HT-29 (cell line): ENCODE measurements around the gene C3. TPM values are rescaled to one million over a fixed set of nuclear protein-coding genes. Genes with fewer than 3 reads are reported as not detected.
"Not testable (repeated sequence)": the region's sequence is repeated elsewhere in the genome, so short reads cannot be mapped to it uniquely, and the experiment has no call there.

Experiments
- DNase-seq: peaks from one replicate; pipeline ENCODE4 v3.0.0-alpha.2; 2015; ENCODE audit warnings: low spot score
- total RNA-seq: library from RNA; depleted of rRNA; stranded (reverse); fragments of >200 nt; shearing (Covaris generic); gene quantifications from 2 replicates; pipeline ENCODE4 v1.2.3, GENCODE V29; 2014

C3 gene
- total RNA-seq, 1 experiment from 2014 or later = 0.64 TPM

DNA sequence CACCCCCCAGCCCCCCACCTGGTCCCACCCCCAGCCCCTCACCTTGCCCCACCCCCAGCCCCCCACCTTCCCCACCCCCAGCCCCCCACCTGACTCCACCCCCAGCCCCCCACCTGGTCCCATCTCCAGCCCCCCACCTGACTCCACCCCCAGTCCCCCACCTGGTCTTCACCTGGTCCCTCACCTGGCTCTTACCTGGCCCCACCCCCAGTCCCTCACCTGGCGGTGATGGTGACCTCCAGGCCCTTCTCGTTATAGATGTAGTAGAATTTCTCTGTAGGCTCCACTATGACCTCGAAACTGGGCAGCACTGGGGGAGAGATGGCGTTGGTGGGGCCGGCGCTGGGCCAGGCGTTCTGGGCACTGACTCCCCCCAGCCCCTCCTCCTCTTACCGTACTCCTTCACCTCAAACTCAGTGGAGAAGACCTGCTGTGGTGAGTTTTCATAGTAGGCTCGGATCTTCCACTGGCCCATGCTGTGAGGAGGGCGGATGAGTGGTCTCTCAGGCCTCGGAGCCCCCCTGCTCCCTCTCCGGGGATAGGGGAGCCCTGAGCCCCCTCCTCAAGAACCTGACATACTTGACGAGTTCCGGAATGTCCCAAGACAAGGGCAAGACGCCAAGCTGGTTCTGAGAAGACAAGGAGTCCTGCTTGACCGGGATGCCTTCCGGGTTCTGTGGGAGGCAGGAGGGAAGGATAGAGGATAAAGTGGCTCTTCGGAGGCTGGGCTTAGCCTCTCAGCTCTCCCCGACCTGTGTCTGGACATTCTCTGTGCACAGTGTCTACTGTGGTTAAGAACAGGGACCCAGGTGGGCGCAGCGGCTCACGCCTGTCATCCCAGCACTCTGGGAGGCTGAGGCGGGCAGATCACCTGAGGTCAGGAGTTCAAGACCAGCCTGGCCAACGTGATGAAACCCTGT is 6.4 kb downstream of the C3 start:
- DNase-seq = no peak

DNA sequence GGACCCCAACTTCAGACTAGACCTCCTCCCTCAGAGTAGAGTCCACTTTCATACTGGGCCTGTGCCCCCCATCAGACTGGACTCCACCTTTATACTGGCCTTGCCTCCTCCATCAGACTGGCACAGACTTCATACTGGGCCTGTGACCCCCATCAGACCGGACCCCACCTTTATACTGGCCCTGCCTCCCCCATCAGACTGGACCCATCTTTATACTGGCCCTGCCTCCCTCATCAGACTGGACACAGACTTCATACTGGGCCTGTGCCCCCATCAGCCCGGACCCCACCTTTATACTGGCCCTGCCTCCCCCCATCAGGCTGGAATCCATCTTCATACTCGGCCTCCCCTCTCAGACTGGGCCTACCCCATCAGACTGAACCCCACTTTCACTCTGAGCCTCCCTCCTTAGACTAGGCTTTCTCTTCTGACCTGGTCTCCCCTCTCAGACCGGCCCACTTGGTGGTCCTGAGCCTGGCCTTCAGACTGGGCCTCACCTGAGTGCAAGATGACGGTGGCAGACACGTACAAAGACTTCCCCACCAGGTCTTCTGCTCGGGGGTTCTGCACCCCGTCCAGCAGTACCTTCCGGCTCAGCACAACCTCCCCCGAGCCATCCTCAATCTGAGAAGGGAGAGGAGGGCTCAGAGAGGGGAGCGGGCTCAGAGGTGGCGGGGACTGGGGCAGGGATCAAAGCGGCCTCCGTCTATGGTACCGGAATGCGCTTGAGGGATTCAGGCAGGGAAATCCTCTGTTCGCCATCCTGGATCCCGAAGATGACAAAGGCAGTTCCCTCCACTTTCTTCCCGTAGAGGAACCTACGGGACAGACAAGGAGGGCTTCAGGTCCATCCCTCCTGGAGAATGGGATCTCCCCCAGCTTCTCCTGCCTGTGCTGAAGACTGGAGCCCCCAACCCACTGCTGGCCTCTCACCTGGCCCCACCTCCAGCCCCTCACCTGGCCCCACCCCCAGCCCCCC is 7.5 kb downstream of the C3 start:
- DNase-seq = no peak

DNA sequence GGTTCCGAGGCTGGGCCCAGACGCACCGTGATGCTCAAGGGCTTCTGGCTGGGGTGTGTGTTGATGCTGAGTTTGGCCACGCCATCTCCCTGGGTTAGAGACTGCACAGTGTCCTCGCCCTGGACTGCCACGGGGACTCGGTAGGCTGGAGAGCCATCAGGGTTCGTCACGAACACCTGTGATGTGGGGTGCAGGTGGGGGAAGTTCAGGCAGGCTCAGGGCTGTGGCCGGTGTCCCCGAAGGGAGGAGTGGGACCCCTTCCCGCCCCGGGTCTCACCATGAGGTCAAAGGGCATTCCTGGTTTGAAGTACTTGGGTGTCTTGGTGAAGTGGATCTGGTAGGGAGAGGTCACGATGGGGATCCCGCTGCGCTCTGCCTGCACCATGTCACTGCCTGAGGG is 8.2 kb downstream of the C3 start:
- DNase-seq = no peak

DNA sequence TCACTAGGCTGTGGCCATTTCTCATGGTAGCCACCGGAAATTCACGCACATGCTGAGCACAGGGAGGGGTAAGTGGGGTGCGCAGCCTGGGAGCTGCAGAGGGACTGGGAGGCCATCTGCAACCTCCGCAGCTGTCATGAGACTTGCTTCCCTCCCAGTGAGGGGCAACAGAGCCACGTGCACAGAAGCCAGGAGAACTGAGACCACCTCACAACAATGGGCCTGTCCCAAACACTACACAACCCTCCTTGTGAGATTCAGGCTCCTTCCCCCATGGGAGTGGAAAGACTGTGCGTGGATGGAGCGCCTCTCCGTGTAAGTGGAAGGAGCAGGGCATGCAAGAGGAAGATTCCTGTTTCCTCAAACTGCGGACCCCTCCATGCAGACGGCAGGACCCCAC is 8.8 kb downstream of the C3 start:
- DNase-seq = no peak

DNA sequence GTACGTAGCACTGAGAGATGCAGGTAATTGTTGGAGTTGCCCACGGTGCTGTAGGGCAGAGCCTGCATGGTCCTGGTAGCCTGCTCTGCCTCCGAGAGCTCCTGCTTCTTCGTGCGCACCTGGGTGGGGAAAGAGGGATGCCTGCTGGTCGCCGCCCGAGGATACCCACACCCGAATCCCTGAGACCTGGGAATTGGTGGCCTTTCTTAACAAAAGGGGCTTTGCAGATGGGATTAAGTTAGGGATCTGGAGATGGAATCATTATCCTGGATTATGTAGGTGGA is 9.4 kb downstream of the C3 start:
- DNase-seq = no peak

DNA sequence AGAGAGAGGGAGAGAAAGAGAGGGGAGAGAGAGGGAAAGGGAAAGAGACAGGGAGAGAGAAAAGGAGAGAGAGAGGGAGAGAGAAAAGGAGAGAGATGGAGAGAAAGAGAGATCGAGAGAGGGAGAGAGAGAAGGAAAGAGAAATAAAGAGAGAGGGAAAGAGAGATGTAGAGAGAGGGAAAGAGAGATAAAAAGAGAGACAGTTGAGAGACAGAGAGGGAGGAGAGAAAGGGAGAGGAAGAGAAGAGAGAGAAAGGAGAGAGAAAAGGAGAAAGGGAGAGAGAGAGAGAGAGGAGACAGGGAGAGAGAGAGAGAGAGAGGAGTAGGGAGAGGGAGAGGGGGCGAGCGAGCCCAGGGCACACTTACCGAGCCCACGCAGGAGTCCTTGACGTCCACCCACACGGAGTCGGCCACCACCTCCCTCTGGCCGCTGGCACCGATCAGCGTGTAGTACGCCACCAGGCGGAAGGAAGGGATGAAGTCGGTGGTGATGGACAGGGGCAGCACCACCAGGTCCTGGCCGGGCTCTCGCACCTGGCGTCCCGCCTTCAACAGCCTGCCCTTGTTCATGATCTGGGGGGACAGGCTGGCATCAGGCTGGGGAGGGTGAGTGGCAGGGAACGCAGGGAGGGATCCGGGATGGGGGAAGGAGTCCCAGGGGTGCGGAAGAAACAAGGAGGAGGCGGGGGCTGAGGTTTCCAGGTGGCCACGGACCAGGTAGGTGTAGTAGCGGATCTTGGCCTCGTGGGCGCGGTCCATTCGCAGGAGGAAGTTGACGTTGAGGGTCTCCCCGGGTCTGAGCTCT is 10.0 kb downstream of the C3 start:
- no peak for DNase-seq

DNA sequence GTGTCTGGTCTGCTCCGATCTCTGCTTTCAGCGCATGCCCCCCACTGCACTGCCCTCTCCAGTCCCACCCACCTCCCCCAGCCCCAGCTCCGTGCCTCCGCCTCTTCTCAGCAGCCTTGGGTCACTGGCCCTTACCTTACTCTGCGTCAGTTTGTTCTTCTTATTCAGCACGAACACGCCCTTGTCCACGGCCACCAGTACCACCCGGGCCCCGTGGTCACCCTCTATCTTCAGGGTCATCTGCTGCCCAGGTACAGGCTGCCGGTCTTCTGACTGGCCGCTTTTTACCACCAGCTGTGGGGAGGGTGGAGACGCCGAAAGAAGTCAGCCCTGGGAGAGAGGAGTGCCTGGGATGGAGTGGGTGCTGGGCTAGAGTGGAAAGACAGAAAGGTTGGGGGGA is 10.9 kb downstream of the C3 start:
- no peak for DNase-seq

DNA sequence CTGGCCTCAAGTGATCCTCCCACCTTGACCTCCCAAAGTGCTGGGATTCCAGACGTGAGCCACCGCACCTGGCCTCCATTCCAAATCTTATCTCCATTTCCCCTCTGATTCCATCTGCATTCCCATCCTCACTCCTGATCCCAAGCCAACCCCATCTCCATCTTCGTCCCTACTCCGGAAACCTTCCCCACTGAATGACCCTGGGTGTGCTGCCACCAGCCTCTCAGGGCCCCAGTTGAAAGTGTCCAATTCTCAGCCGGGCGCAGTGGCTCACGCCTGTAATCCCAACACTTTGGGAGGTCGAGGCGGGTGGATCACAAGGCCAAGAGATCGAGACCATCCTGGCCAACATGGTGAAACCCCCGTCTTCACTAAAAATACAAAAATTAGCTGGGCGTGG is 11.5 kb downstream of the C3 start:
- DNase-seq = not testable (repeated sequence)

DNA sequence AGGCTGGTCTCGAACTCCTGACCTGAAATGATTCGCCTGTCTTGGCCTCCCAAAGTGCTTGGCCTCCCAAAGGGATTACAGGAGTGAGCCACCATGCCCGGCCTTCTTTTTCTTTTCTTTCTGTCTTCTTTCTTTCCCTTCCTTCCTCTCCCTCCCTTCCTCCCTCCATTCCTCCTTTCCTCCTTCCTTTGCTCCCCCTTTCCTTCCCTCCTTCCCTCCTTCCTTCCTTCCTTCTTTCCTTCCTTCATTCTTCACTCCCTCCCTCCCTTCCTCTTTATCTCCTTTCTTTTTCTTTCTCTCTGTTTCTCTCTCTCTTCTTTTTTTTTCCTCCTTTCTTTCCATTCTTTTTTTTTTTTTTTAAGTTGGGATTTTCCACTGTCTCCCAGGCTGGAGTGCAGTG is 12.1 kb downstream of the C3 start:
- no peak for DNase-seq

DNA sequence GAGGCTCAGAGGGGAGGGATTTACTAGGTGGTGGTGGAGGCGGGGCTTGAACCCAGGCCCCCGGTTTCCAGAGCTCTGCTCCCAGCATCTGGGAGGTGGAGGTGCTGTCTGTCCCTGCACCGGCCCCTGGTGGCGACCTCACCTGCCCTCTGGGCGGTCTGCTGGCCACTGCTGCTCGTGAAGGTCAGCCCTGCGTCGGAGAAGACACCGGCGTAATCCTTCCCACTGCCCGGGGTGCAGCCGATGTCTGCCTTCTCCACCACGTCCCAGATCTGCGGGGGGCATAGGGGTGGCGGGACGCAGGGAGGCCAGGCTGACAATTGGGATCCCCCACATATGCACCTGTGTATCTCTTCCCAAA is 12.8 kb downstream of the C3 start:
- DNase-seq = no peak

DNA sequence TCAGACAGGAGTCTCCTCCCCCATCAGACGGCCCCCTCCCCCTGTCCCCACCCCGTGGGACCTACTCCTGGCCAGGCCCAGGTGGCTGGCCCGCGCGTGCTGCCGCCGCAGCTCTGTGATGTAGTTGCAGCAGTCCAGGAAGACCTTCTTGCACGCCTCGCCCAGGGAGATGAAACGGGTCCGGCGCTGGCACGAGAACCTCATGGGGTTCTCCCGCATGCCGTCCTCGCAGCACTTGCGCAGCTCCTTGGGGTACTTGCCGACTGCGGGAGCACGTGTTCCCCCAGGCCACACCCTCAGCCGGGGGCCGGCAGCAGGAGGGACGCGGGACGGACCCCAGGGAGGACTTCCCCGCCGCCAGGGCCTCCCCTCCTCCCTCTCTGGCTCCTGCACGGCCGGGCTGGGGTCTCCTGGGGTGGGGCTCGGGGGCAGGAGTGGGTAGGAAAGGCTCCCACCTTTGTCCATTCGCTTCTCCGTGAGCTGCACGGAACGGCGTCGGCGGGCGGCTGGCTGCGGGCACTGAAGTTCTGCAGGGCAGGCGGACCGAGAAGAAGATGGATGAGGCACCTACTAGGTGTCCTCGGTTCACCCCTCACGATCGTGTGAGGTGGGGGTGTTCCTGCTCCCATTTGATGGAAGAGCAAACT is 13.3 kb downstream of the C3 start:
- no peak for DNase-seq

DNA sequence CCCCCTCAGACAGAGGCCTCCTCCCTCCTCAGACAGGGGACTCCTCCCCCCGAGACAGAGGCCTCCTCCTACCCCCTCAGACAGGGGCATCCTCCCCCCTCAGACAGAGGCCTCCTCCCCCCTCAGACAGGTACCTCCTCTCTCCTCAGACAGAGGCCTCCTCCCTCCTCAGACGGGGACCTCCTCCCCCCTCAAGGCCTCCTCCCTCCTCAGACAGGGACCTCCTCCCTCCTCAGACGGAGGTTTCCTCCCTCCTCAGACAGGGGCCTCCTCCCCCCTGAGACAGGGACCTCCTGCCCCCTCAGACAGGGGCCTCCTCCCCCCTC is 13.9 kb downstream of the C3 start:
- DNase-seq = no peak

DNA sequence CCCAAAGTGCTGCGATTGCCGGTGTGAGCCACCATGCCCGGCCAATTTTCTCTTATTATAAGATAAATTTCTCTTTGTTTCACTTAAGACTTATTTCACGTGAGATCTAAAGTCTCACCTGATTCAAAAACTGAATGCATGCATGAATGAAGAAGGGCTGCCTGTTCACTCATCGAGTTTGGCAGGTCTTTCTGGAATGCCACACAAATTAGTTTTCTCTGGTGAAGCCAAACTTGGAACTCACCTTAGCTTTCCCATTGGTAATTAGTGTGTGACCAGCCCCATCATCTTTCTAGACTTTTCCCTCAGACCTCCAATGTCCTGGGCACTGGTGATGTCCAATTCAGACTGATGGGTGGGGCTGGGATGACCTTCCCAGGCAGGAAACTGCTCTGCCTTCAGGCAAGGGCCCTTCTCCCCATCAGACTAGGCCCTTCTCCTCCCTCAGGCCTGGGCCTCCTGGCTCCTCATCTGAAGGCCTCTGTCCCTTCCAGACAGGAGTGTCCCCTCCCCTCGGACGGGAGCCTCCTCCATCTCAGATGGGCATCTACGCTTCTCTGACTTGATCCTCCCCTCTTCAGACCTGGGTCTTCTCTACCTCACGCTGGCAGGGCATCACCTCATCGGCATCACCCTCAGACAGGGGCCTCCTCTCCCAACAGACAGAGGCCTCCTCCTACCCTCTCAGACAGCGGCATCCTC is 14.4 kb downstream of the C3 start:
- no peak for DNase-seq

DNA sequence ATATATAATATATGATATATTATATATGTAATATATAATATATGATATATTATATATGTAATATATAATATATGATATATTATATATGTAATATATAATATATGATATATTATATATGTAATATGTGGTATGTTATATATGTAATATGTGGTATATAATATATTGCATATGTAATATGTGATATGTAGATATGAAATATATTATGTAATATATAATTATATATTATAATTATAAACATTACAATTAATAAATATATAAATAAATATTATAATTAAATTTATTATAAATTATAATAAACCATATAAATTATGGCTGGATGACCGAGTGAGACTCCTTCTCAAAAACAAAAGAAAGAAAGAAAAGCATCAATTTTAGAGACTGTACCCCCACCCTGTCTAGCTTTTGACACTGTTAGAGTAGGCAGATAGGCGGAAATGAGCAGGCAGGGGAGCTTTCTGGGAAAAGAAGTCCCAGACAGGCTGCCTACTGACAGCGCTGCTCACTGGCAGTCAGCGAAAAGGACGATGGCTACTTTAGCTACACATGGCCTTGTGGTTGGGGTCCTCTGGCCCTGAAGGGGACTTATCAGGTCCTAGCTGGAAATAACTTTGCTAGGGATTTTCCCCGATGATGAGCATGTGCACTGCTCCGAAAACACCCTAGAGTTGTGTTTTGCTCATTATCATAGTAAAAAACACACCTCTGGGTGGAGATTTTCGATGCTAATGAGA is 19.7 kb downstream of the C3 start:
- no peak for DNase-seq

DNA sequence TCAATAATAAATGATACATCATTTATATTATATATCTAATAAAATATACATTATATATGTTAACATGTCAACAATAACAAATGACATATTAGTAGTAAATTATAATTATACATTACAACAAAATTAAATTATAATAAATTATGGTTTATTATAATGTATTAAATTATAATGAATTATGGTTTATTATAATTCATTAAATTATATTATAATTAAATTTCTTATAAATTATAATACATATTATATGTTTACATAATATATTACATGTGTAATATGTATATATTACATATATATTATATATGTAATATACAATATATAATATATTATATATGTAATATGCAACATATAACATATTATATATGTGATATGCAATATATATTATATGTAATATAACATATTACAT is 20.5 kb downstream of the C3 start:
- no peak for DNase-seq

DNA sequence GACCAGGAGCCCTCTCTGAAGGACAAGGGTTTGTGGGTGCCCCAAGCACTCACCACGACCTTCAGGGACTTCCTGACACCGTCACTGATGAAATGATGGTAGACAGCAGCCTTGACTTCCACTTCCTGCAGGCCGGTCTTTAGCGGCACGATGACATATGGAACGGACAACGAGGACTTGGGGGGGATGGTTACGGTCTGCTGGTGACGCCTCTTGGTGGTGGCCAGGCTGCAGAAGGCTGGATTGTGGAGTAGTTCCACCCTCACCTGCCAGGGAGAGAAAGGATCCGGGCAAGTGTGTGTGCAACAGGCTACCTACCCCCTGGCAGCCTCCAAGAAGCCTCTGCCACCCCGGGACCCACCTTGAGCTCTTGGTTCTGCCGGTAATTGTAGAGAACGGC is 23.2 kb downstream of the C3 start:
- no peak for DNase-seq

DNA sequence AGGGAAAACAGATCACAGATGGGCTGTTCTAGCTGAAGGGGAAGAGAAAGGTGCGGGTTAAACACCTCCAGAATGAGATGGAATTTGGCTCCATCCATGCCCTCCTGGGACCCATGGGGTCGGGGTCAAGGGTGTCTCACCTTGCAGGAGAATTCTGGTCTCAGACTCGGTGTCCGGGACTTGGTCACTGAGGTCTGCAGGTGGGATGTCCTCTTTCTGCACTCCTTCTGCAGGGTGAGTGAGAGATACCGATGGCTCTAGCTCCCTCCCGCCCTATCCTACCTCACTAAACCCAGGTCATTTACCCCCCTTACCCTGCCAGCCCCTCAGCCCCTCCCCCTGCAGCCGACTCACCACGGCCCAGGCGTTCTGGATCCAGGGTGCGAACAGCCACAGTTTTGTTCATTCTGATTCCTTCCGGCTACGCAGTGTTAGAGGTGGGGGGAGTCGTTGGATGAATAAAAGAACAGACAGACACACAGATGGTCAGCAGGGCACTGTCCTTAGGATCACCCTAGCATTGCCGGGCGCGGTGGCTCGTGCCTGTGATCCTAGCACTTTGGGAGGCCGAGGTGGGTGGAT is 24.1 kb downstream of the C3 start:
- no peak for DNase-seq

DNA sequence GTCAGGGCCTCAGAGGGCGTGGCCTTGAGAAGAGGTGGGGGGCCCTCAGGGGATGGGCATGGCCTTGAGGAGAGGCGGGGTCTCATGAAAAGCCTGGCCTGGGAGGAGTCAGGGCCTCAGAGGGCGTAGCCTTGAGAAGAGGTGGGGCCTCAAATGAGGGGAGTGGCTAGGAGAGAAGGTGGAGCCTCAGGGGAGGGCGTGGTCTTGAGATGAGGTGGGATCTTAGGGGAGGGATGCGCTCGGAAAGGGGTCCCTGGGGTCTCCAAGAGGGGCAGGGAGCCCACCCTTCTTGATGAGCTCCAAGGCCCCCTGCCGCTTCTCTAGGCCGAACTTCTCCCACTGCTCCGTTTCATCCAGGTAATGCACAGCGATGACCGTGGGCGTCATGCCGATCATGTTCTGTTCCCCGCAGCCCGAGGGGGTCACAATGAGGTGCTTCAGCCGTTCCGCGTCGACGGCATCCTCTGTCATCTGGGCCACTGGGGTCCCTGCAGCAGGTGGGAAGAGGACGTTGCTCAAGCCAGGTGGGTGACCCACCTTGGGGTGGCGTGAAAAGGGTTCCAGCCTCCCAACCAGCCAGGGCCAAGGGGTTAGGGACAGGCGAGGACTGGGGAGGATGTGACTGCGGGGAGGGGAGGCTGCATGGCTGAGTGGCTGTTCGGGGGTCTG is 26.2 kb downstream of the C3 start:
- DNase-seq = no peak

DNA sequence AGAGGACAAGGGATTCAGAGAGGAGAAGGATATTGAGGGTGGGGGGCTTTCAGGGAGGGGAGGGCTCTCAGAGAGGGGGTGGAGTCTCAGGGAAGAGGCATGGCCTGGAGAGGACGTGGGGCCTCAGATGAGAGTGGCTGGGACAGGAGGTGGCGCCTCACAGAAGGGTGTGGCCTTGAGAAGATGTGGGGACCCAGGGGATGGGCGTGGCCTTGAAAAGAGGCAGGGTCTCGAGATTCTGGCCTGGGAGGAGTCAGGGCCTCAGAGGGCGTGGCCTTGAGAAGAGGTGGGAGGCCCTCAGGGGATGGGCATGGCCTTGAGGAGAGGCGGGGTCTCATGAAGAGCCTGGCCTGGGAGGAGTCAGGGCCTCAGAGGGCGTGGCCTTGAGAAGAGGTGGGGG is 26.8 kb downstream of the C3 start:
- DNase-seq = no peak
